Endodermal cell (in vitro differentiated cells): ENCODE data around the gene ZNF236. TPM values are rescaled to one million over a fixed set of nuclear protein-coding genes. Genes with fewer than 3 reads are reported as not detected.

Experiments
- DNase-seq: peaks from one replicate; pipeline ENCODE4 v3.0.0-alpha.2; 2017
- H3K27ac ChIP-seq: 2 replicates; pipeline ENCODE4 v1.5.1; 2013; ENCODE audit warnings: mild to moderate bottlenecking, low read depth, low read length, moderate library complexity
- H3K27me3 ChIP-seq: 2 replicates; pipeline ENCODE4 v1.6.1; 2013; ENCODE audit warnings: mild to moderate bottlenecking, low read length, moderate library complexity; ENCODE audit not compliant: insufficient read depth, control insufficient read depth, poor library complexity, severe bottlenecking
- H3K36me3 ChIP-seq: 2 replicates; pipeline ENCODE4 v1.7.0; 2013; ENCODE audit warnings: mild to moderate bottlenecking, low read length, moderate library complexity; ENCODE audit not compliant: control insufficient read depth, insufficient read depth
- H3K4me1 ChIP-seq: one replicate; pipeline ENCODE4 v1.7.0; 2013; ENCODE audit warnings: low read length; ENCODE audit not compliant: control insufficient read depth, insufficient read depth
- H3K4me3 ChIP-seq: 2 replicates; pipeline ENCODE4 v1.5.1; 2013; ENCODE audit warnings: mild to moderate bottlenecking, low read length, moderate library complexity
- H3K9ac ChIP-seq: 2 replicates; pipeline ENCODE4 v1.6.1; 2013; ENCODE audit warnings: mild to moderate bottlenecking, low read length, moderate library complexity; ENCODE audit not compliant: poor library complexity, severe bottlenecking; ENCODE audit errors: extremely low read depth
- H3K9me3 ChIP-seq: 2 replicates; pipeline ENCODE4 v1.6.1; 2013; ENCODE audit warnings: mild to moderate bottlenecking, low read length, moderate library complexity; ENCODE audit not compliant: control insufficient read depth
- H3K27ac Mint-ChIP-seq: 2 replicates; pipeline ENCODE4 v1.8.0; 2020; ENCODE audit warnings: mixed read lengths
- H3K27me3 Mint-ChIP-seq: 2 replicates; pipeline ENCODE4 v1.8.0; 2021; ENCODE audit warnings: mild to moderate bottlenecking, mixed read lengths; ENCODE audit not compliant: insufficient read depth
- H3K36me3 Mint-ChIP-seq: 2 replicates; pipeline ENCODE4 v1.8.0; 2020; ENCODE audit warnings: low read depth, mixed read lengths
- H3K4me1 Mint-ChIP-seq: 2 replicates; pipeline ENCODE4 v1.8.0; 2020; ENCODE audit warnings: mixed read lengths
- H3K4me3 Mint-ChIP-seq: 2 replicates; pipeline ENCODE4 v1.8.0; 2020; ENCODE audit warnings: mild to moderate bottlenecking, moderate library complexity, mixed read lengths
- H3K9me3 Mint-ChIP-seq: 2 replicates; pipeline ENCODE4 v1.8.0; 2020; ENCODE audit warnings: mild to moderate bottlenecking, mixed read lengths
- WGBS, 2 experiments: methylation state at CpG; one replicate each; pipeline versions ENCODE4 v1.1.5 to v1.1.7; 2013; ENCODE audit warnings: missing lambda C conversion rate in 2 of 2, mixed read lengths in 1 of 2; ENCODE audit not compliant: insufficient coverage in 1 of 2, insufficient read length in 1 of 2; 5-methylcytosine and 5-hydroxymethylcytosine counted together
- total RNA-seq, 2 donors: library from RNA; stranded (reverse); fragmentation: NEBNext Ultra II Directional in 1 of 2; extraction: Animal tissue kit (Norgen Biotek cat#: 25700) in 1 of 2; gene quantifications; 2 replicates in 1 of 2; 3 replicates in 1 of 2; pipeline ENCODE4 v1.2.1, GENCODE V29; 2021
- TF ChIP-seq, protein P1 (sequence below): fragments of 200-600 bp; sonication (generic); conservative IDR thresholded peaks from 2 replicates; pipeline ENCODE4 v1.5.0; 2021; ENCODE audit warnings: antibody characterized with exemption, mild to moderate bottlenecking

ZNF236 gene
- total RNA-seq, 2 donors from 2014 or later = 27.0 to 28.3 TPM

DNA sequence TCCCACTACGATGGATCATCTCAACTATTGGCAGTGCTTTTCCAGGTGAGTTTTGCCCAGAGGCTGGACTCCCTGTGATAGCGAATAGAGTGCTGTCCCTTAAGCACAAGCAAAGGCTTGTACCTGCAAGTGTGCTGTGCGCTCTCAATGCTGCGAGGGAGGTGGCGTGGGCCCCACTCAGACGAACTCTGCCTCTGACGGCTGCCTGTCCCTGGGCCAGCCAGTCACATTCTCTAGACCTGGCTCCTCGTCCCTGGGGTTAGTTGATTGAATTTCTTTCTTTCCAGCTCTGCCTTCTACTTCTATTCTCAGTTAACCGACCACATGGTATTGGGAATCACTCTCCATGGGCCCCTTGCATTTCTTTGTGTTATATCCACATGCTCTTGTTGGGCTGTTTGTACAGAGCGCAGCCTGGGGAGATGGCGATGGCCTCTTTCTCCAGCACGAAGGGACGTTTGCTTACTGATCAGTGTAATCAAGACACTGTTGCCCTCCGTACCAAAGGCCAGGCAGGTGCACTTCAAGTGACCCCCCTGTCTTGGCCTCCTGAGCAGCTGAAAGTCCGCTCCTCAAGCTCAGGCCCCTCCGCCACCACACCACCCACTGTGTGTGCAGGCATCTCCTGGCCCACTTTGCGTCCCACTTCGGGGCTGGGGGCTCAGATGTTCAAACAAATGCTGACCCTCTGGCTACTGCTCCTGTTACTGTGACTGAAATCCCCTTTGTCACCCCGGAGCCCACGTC is 151.3 kb downstream of the ZNF236 start:
- H3K36me3 ChIP-seq = peaks cover 19% of the 10 kb centered on the region
- Mint-ChIP-seq H3K36me3 (peaks cover 17% of the 10 kb centered on the region), H3K4me1 (peaks cover 3% of the 10 kb centered on the region), H3K27me3 (no peaks in the 10 kb centered on the region), H3K9me3 (no peaks in the 10 kb centered on the region), H3K27ac (no peak overlapping the region), H3K4me3 (no peak overlapping the region)
- no peak overlapping the region for H3K9ac ChIP-seq
- H3K27me3 ChIP-seq = no peaks in the 10 kb centered on the region
- no peak for DNase-seq
- H3K9me3 ChIP-seq = no peaks in the 10 kb centered on the region
- H3K4me1 ChIP-seq = no peaks in the 10 kb centered on the region
- H3K4me3 ChIP-seq = no peak overlapping the region
- 93 to 94% methylated on average over 16 to 20 of the region's 20 CpGs for WGBS, 2 experiments
- TF ChIP-seq, protein P1, sequence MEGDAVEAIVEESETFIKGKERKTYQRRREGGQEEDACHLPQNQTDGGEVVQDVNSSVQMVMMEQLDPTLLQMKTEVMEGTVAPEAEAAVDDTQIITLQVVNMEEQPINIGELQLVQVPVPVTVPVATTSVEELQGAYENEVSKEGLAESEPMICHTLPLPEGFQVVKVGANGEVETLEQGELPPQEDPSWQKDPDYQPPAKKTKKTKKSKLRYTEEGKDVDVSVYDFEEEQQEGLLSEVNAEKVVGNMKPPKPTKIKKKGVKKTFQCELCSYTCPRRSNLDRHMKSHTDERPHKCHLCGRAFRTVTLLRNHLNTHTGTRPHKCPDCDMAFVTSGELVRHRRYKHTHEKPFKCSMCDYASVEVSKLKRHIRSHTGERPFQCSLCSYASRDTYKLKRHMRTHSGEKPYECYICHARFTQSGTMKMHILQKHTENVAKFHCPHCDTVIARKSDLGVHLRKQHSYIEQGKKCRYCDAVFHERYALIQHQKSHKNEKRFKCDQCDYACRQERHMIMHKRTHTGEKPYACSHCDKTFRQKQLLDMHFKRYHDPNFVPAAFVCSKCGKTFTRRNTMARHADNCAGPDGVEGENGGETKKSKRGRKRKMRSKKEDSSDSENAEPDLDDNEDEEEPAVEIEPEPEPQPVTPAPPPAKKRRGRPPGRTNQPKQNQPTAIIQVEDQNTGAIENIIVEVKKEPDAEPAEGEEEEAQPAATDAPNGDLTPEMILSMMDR = no peak
- peak overlapping the region; percentile 51 for H3K27ac ChIP-seq

DNA sequence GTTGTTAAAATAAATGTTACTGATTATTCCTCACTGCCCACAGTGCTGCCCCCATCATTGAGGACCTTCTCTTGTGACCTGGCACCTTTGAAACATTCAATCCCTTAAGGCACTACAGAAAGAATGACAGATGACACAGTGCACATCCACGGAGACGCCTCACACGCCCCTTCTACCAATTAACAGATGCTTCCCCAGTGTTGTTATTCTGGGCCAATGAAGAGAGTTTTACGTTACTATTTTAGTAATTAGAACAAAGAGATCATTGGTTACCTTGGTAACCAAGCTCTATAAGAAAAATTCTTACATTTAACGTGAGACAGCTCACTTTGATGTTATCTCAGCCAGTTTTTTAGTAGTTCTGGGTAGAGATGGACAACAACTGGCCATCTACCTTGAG is 152.0 kb downstream of the ZNF236 start:
- DNase-seq = no peak
- TF ChIP-seq, protein P1 = no peak
- Histone ChIP-seq H3K4me1 (no peaks in the 10 kb centered on the region), H3K36me3 (peaks cover 15% of the 10 kb centered on the region), H3K27ac (peak overlapping the region; percentile 51), H3K9ac (no peak overlapping the region), H3K4me3 (no peak overlapping the region), H3K9me3 (no peaks in the 10 kb centered on the region), H3K27me3 (no peaks in the 10 kb centered on the region)
- no peaks in the 10 kb centered on the region for H3K27me3 Mint-ChIP-seq
- H3K36me3 Mint-ChIP-seq = peaks cover 19% of the 10 kb centered on the region
- no peak overlapping the region for H3K27ac Mint-ChIP-seq
- H3K9me3 Mint-ChIP-seq = no peaks in the 10 kb centered on the region
- H3K4me1 Mint-ChIP-seq = peaks cover 3% of the 10 kb centered on the region
- WGBS, 2 experiments = 93 to 98% methylated on average over 5 of the region's 5 CpGs
- H3K4me3 Mint-ChIP-seq = no peak overlapping the region

DNA sequence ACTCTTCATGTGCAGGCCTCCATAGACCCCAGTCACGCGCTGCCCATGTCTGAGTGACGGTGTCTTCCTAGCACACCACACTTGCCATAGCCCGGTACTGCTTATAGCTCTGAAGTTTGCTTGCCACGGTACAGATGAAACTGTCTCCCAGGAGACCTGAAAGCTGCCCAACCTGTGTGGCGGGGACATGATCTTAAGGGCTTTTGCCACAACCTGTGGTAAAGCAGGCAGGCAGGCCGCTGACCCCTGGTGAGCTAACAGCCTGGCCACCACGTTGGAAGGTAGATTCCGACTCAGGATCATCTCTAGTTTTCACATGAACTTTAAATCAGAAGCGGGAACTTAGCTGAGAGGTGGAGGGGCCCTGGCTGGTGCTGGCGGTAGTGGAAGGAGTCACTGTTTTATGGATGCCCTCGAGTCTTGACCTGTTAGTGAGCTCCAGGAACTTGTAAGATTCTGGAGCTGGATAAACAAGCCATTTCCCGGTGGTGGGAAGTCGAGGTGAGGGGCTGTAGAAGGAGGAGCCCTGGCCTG is 153.3 kb downstream of the ZNF236 start:
- Histone ChIP-seq H3K9me3 (no peaks in the 10 kb centered on the region), H3K9ac (no peak overlapping the region), H3K4me1 (no peaks in the 10 kb centered on the region), H3K36me3 (peaks cover 14% of the 10 kb centered on the region), H3K27me3 (no peaks in the 10 kb centered on the region), H3K27ac (no peak overlapping the region), H3K4me3 (no peak overlapping the region)
- no peaks in the 10 kb centered on the region for H3K27me3 Mint-ChIP-seq
- H3K27ac Mint-ChIP-seq = no peak overlapping the region
- peaks cover 20% of the 10 kb centered on the region for H3K36me3 Mint-ChIP-seq
- TF ChIP-seq, protein P1 = no peak
- WGBS, 2 experiments = 94 to 95% methylated on average over 14 of the region's 14 CpGs
- H3K4me3 Mint-ChIP-seq = no peak overlapping the region
- no peaks in the 10 kb centered on the region for H3K9me3 Mint-ChIP-seq
- DNase-seq = no peak
- peaks cover 8% of the 10 kb centered on the region for H3K4me1 Mint-ChIP-seq
